ENCODE data around the gene PUS10.
"Not testable (repeated sequence)": the region's sequence is repeated elsewhere in the genome, so short reads cannot be mapped to it uniquely, and the experiment has no call there.

PUS10 gene

GRCh38 chr2:61017556-61018317, at the start of gene PUS10, which contains the start of gene PEX13:
Gene PUS10, minus strand, starts transcription at chr2:61018255. Its CDS starts 6,365 bp downstream, at chr2:61011890.
Gene PEX13, plus strand, starts transcription at chr2:61017720. Its CDS starts 40 bp downstream, at chr2:61017760.
- peak in 1 of 2 donors; percentile 39 for DNase-seq (ENCODE audit: low read depth in 2 of 2)

- peak; percentile 60 to 67 for DNase-seq (ENCODE audit: low read depth in 2 of 2)
Observed at GRCh38 chr2:61065714-61066709, 48.0 kb upstream of the PUS10 start, which contains the start of gene SANBR. Gene SANBR, plus strand, starts transcription at chr2:61065871. Its CDS starts 4,480 bp downstream, at chr2:61070351.

GRCh38 chr2:61059382-61059781, 41.3 kb upstream of the PUS10 start:
- no peak for DNase-seq (ENCODE audit: low read depth in 2 of 2)

- no peak for DNase-seq (ENCODE audit: low read depth in 2 of 2)
Observed at GRCh38 chr2:61057562-61057961, 39.5 kb upstream of the PUS10 start.

GRCh38 chr2:61055557-61055956, 37.5 kb upstream of the PUS10 start:
- DNase-seq (ENCODE audit: low read depth in 2 of 2): no peak

GRCh38 chr2:61045999-61046398, 27.9 kb upstream of the PUS10 start:
- no peak for DNase-seq (ENCODE audit: low read depth in 2 of 2)

GRCh38 chr2:61045226-61045625, 27.2 kb upstream of the PUS10 start:
- no peak for DNase-seq (ENCODE audit: low read depth in 2 of 2)

- DNase-seq (ENCODE audit: low read depth in 2 of 2): no peak
Observed at GRCh38 chr2:61044636-61045035, 26.6 kb upstream of the PUS10 start.

GRCh38 chr2:61042807-61043206, 24.8 kb upstream of the PUS10 start:
- DNase-seq (ENCODE audit: low read depth in 2 of 2): no peak

- not testable (repeated sequence) for DNase-seq (ENCODE audit: low read depth in 2 of 2)
Observed at GRCh38 chr2:61036643-61037042, 18.6 kb upstream of the PUS10 start.

- DNase-seq (ENCODE audit: low read depth in 2 of 2): not testable (repeated sequence)
Observed at GRCh38 chr2:61034592-61034991, 16.5 kb upstream of the PUS10 start.

- DNase-seq (ENCODE audit: low read depth in 2 of 2): no peak
Observed at GRCh38 chr2:61029533-61029932, 11.5 kb upstream of the PUS10 start.

GRCh38 chr2:61023670-61024069, 5.6 kb upstream of the PUS10 start:
- DNase-seq (ENCODE audit: low read depth in 2 of 2): no peak

GRCh38 chr2:61021228-61021660, 3.2 kb upstream of the PUS10 start:
- DNase-seq (ENCODE audit: low read depth in 2 of 2): no peak

- DNase-seq (ENCODE audit: low read depth in 2 of 2): no peak
Observed at GRCh38 chr2:61018798-61019197, 743 bp upstream of the PUS10 start.

GRCh38 chr2:61018318-61018755, 282 bp upstream of the PUS10 start:
- DNase-seq (ENCODE audit: low read depth in 2 of 2): no peak

GRCh38 chr2:61017003-61017555, 976 bp downstream of the PUS10 start:
- peak; percentile 20 to 29 for DNase-seq (ENCODE audit: low read depth in 2 of 2)

- no peak for DNase-seq (ENCODE audit: low read depth in 2 of 2)
Observed at GRCh38 chr2:61016392-61017002, 1.6 kb downstream of the PUS10 start.

- DNase-seq (ENCODE audit: low read depth in 2 of 2): no peak
Observed at GRCh38 chr2:61015976-61016375, 2.1 kb downstream of the PUS10 start.

GRCh38 chr2:61014763-61015162, 3.3 kb downstream of the PUS10 start:
- DNase-seq (ENCODE audit: low read depth in 2 of 2): no peak

- DNase-seq (ENCODE audit: low read depth in 2 of 2): no peak
Observed at GRCh38 chr2:61013382-61013781, 4.7 kb downstream of the PUS10 start.
